Smooth muscle cell of the brain vasculature (primary cell): ENCODE data around the gene PIGZ.

Experiments used
- DNase-seq: peaks from one replicate; pipeline ENCODE4 v3.0.0-alpha.2; 2012; ENCODE audit warnings: low read depth, low spot score

The PIGZ gene

DNA sequence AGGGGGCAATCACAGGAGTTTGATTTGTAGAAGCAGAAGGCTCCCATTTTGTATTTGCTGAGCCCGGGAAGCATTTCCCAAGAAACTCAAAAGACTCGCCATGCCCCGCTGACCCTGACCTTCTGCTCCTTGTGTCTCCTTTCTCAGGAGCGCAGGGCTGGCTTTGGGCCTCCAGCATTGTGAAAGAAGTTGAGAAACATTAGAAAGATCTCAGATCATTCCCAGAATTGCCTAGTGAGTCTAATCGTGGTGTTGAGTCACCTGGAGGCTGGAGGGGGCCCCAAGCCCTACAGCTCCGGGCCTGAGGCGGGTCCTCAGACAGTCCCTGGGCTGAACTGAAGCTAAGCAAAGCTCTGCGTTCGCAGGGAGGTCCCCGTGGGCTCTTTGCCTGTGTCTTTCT, 10.9 kb upstream of the PIGZ start:
- no peak for DNase-seq

DNA sequence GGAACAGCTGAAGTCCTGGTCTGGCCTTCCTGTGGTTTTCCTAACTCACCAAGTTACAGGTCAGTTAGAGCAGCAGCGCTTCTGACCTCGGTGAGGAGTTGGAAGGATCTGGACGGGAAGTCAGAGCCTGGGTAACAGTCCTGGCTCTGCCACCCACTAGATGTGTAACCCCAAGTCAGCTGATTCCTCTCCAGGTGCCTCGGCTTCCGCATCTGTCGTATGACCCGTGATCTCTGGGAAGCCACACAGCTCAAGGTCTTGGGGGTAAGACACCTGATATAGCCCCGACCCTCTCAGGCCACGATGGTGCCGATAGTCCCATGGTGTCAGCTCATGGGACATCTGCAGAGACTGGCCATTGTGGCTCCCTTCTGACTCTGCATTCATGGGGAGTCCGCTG, 8.3 kb upstream of the PIGZ start:
- no peak for DNase-seq

DNA sequence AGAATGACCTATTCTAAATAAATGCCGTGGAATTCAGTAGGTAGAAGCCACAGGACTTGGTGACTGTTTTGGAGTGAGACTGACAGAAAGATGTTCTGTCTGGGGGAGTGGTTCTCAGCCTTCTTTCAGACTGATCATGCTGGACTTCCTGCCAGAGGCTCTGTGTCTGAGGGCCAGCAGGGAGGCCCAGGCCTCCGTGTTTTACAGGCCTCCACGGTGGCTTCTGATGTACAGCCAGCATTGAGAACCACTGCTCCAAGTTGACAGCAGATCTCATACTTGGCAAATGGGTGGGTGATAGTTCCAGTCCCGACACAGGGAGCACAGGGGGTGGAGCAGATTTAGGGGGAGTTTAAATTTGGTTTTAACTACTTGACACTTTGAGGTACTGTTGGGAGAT, 6.7 kb upstream of the PIGZ start:
- DNase-seq = no peak

DNA sequence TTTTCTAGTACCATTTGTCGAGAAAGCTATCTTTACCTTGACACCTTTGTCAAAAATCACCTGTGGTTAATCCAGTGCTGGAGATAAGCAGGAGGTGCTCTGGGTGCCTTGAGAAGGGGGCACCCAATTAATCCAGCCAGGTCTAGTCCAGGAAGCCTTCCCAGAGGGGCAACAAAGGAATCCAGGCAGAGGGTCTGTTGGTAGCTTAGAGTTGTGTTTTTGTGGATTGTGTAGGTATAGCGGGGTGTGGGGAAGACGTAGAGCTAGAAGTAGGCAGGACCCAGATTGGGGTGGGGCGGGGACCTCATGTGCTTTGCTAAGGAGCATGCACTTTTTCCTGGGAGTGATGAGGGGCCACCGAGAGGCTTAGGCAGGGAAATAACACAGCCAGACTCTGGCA, 6.0 kb upstream of the PIGZ start:
- no peak for DNase-seq

DNA sequence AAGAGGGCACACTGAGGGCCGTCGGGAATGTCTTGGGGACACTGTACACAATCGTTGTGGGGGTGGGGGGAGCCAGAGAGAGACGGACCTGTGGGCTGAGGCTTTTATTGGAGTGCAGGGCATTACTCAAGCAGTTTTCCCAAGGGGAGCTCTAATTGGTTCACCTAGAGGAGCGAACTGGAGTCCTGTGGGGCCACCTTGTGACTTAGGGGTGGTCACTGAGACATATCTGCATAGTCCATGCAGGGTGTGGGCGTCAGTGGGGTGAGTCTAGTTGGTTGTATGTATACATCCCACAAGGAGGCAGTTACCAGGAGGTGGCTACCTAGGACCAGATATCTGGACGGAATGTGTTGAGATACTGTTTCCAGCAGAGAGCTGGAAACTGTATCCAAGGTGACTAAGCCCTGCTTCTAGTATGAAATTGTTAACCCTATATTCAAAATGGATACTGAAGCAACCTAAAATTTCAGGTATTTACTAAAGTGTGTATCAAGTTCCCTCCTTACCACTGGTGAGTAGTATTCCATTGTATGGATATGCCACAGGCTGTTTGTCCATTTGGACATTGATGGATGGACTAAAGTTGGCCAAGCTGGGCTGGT, 2.6 kb upstream of the PIGZ start:
- no peak for DNase-seq

DNA sequence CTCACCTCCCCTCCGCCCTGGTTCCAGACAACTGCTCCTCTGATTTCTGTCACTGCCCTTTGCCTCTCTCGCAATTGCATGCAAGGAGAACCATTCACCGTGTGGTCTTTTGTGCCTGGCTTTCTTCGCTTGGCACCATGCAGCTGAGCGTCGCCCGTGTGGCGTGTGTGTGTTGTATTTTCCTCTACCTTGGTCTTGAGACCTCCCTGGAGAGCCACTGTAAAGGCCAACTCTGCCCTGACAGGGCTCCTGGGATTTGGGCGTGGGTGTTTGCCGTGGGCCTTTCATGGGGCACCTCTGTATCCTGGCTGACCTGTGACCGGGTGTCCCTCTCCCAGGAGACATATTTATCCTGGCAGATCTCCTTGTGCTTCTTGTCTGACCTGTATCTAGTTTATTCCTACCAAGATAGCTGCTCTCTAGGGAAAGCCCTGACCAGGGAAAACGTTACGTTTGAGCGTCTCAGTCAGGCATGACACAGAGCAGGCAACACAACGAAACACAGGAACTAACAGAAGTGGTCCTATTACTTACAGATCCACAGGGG, 2.0 kb upstream of the PIGZ start:
- DNase-seq = no peak

DNA sequence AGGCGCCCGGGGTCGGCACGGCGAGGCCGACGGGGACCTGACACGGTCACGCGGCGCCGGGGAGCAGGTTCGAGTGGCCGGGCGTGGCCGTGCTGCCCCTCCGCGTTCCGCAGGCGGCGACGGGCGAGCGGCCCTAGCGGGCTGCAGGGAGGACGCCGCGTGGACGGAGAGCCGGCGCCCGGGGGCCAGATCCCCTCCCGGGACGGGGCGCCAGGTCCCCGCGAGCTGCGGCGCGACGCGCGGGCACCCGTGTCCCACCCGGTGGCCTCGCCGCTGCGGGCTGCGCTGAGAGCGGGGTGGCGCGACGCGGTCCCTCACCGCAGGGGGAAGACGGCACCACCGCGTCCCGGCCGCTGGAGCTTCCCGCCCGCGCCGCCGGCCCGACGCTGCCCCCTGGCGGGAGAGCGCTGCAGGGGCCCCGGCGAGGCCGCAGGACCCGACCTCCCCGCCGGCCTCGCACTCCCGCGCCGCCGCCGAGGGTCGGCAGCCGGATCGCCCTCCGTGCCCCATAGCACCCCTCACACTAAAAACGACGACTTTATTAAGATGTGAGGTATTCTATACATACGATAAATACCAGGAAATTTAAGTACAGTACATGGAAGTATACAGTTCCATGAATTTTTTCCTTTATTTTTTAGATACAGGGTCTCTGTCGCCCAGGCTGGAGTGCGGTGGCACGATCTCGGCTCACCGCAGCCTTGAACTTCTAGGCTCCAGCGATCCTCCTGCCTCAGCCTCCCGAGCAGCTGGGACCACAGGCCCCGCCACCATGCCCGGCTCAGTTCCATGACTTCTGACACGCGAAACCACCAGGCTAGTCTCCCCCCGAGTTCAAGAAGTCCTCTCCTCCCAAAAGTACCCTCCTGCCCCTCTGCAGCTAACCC, 1.3 kb upstream of the PIGZ start:
- DNase-seq = no peak

DNA sequence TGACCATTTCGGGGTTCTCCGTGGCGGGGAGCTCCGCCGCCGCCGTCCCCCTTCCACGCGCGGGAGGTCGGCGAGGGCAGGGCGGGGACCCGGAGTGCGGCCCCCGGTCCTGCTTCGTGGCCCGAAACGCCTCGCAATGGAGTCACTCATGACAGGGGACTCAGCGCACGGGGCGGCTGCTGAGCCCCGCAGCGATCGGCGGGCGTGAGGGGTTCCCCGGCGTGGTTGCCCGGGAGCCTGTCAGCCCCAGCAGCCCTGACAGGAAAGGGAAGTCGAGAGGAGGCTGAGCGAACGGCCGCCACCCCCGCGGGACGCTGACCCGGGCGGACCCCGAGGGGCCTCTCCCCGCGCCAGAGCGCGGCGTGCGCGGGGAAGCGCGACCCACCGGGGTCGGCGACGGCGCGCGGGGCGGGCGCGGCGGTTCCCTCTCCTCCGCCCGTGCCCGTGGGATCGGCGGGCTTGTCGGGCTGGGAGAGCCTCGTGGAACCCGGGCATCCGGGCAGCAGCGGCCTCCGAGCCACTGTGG, 564 bp upstream of the PIGZ start:
- DNase-seq = no peak

DNA sequence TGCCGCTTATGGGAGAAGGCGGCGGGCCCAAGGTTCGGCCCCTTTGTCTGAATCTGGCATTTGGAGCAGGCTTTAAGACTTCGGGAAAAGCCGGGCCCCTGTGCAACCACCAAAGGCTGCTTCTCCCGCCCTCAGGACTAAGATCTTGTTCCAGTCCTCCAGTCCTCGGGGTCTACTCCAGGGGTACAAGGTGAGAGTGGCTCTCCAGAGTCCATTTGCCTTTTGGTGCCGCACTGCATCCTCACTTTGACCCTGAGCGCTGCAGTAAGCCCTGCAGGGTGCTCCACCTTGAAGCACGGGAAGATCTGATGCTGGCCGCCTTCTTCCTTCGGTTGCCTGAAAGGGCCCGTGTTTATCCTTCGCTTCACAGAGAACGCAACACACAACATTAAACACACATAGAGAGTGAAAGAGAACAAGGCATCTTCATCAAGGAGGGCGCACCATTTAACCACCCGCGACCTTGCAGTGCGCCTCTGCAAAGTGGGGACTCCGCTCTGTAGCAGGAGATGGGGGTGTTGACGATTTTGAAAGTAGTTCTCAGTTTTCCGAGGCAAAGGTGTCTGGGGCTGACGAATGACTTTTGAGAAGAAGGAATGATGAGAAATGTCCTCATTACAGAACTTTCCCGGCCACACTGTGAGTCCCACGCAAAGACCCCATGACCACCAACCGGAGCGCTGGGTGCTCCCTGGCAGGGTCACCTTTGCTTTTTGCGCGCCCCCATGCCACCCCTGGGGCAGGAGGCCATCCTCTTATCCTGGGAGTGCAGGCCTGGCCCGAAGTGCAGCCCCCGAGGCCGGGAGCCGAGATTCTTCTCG, 1.0 kb downstream of the PIGZ start:
- no peak for DNase-seq

DNA sequence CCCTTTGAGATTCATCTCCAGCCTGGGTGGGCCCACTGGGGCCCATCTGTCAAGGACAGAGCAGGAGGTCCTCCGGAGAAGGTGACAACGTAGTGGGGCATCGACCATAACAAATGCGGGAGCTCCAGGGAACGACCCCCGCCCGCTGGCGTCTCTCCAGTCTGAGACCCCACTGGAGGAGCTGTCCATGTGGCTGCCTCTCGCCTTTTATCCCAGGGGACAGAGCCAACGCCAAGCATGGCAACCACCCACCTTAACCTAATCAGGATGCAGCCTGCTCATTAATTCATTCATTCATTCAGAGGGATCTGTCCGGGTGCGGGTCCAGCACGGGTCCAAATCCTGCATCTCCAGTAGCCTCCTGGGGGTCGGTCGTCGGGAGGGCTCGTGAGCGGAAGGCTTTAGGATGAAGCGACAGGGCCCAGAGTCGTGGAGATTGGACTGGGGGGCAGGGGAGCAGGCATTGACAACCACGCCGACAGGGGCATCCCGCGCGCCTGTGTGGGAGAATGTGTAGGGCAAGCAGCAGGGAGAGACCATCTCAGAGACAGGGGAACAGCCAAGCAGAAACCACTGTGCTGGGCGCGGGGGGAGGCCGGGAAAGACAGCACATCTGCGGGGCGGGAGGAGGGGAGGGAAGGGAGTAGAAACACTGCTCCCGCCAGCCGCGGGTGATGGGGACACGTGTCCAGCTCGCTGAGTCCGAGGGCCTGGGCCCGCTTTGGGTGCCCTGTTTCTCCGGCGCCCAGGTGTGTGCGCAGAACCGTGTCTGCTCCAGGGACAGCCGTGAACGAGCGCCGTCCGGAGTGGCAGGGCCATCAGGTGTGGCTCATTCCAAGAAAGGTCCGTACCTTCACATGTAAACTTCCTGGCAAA, 1.9 kb downstream of the PIGZ start:
- no peak for DNase-seq

DNA sequence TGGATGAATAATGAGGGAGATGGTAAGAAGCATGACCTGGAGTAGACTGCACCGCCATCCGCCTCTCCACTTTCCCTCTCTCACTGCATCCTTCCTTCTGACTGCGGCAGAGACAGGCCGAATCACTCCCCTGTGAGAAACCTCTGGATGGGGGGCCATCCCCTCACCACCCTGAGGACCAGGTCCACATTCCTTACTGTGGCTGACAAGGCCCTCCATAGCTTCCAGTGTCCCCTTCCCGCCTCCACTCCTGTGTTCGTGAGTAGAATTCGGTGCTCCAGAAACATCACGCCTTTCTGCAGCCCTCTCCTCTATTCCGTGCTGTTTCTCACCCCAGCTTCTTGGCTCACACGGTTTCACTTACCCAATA, 2.8 kb downstream of the PIGZ start:
- no peak for DNase-seq

DNA sequence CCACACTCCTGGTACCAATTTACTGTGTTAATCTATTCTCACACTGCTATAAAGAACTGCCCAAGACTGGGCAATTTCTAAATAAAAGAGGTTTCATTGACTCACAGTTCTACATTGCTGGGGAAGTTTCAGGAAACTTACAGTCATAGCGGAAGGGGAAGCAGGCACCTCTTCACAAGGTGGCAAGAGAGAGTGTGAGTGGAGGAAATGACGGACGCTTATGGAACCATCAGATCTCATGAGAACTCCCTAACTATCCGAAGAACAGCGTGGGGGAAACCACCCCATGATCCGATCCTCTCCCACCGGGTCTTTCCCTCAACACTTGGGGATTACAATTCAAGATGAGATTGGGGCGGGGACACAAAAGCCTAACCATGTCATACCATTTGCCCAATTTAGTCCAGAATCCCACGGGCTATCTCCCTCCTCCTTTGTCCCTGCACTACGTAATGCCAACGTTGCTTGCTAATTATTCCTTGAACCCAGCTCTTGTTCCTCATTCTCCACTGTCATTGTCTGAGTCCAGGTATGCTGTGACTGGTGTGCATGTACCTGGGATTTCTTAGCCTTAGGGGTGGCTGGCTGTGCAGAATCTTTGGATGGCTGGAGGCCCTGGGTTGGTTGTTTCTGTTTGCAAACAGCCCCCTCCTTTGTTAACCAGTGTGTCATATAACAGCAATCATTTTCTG, 3.4 kb downstream of the PIGZ start:
- no peak for DNase-seq

DNA sequence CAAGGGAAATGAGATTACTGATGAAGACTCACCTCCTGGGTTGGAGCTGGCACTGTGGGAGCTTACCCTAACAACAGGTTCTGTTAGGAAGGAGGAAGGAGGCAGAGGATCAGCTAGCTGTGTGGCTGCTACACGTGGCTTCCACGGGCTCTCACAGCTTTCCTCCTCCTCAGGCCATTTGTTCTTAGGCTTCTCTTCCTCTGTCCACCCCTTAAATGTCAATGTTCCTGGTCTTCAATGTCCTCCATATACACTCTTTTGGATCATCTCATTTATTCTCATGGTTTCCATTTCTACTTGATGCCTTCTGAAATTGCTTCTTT, 5.0 kb downstream of the PIGZ start:
- no peak for DNase-seq

DNA sequence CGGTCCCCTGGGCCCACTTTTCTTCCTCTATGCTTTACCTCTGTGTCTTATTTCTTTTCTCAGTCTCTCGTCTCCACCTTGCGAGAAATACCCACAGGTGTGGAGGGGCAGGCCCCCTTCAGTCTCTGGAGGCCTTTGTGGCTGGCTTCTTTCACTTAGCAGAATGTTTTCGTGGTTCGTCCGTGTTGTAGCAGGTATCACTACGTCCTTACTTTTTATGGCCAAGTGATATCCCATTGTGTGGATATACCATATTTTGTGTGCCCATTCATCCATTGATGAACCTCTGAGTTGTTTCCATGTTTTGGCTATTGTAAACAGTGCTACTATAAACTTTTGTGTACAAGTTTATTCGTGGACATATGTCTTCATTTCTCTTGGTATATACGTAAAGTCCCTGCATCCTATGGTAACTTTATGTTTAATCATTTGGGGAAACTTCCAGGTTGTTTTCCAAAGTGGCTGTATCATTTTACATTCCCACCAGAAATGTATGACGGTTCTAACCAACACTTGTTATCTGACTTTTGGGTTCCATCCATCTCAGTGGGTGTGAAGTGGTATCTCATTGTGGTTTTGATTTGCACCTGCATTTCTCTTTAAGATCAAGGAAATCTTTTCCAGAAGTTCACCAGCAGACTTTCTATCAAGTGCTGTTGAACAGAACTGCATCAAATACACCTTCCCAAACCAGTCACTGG, 5.6 kb downstream of the PIGZ start:
- no peak for DNase-seq

DNA sequence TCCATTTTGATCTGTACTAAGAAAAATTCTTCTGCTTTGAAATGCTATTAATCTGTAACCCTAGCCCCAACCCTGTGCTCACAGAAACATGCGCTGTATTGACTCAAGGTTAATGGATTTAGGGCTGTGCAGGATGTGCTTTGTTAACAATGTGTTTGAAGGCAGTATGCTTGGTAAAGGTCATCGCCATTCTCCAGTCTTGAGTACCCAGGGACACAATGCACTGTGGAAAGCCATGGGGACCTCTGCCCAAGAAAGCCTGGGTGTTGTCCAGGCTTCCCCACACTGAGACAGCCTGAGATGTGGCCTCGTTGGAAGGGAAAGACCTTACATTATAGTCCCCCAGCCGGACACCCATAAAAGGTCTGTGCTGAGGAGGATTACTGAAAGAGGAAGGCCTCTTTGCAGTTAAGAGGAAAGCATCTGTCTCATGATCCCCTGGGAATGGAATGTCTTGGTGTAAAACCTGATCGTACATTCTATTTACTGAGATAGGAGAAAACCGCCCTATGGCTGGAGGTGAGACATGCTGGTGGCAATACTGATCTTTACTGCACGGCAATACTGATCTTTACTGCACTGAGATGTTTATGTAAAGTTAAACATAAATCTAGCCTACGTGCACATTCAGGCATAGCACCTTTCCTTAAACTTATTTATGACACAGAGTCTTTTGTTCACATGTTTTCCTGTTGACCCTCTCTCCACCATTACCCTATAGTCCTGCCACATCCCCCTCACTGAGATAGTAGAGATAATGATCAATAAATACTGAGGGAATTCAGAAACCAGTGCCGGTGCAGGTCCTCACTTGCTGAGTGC, 6.3 kb downstream of the PIGZ start:
- DNase-seq = no peak

DNA sequence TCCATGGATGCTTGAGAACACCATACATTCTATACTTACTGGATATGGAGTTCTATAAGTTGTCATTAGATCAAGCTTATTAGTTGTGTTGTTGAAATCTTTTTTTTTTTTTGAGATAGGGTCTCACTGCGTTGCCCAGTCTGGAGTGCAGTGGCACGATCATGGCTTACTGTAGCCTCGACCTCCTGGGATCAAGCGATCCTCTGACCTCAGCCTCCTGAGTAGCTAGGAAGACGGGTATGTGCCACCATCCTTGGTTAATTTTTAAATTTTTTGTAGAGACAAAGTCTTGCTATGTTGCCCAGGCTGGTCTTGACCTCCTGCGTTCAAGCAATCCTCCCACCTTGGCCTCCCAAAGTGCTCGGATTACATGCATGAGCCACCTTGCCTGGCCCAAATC, 13.8 kb downstream of the PIGZ start:
- DNase-seq = no peak

DNA sequence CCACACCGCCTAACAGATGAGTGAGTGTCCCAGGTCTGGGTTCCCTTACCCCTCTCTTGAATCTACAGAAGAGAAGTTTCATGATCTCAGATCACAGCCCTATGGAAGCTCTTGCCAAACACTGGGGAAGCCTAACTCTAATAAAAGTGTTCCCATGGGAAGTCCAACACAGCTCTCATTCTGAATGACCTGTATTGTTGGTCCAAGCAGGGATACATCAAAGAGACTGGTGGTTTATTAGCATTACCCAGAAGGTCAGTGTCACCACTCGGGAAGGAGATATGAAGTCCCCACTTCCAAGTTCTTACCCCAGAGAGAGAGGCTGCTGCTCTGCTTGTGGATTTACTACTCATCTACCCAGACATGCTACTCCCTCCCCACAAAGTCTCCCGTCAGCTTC, 17.3 kb downstream of the PIGZ start:
- DNase-seq = no peak

DNA sequence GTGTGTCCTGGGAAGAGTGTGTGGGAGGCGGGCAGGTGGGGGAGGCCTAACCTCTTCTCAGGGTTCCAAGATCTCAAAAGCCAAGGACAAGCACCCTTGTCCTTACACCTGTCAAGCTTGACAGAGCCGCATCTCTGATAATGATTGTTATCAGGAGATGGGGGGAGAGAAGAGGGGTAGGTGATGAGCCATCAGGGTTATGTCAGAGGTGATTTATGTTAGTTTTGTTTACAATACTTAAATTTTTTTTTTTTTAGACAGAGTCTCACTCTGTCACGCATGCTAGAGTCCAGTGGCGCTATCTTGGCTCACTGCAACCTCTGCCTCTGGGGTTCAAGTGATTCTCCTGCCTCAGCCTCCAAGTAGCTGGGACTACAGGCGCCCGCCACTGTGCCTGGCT, 18.9 kb downstream of the PIGZ start:
- DNase-seq = no peak

DNA sequence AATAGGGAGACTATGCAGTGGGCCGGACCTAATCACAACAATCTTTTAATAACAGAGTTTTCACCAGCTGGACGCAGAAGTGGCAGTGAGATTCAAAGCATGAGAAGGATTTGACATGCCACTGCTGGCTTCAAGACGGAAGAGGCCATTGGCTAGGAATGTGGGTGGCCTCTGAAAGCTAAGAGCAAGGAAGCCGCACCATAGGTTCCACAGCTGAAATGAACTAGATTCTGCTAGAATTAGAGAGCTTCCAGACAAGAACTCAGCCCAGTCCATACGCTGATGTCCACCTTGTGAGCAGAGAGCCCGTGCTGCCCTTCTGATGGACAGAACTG, 19.4 kb downstream of the PIGZ start:
- DNase-seq = no peak
